GM23338 (cell line): ENCODE measurements around the gene LMAN2L. TPM values are rescaled to one million over a fixed set of nuclear protein-coding genes. Genes with fewer than 3 reads are reported as not detected.

ENCODE experiments used
- ATAC-seq: fragments of 200-7000 bp; cut with Tn5 transposase; 3 replicates; pipeline ENCODE4 v1.9.1; 2020
- DNase-seq: peaks from one replicate; pipeline ENCODE4 v3.0.0-alpha.2; 2015; ENCODE audit warnings: low spot score
- H2AFZ ChIP-seq: fragments of 200-600 bp; sonication (generic); 2 replicates; pipeline ENCODE4 v1.8.0; 2016; ENCODE audit warnings: antibody characterized with exemption, mild to moderate bottlenecking, moderate library complexity
- H3F3A ChIP-seq: fragments of 200-600 bp; sonication (generic); replicated peaks from 2 replicates; pipeline ENCODE4 v1.8.0; 2017; ENCODE audit warnings: antibody characterized with exemption, mixed run types, low read depth
- H3K27ac ChIP-seq: fragments of 200-600 bp; sonication (generic); 2 replicates; pipeline ENCODE4 v1.6.1; 2016; ENCODE audit warnings: low read depth
- H3K27me3 ChIP-seq: fragments of 200-600 bp; sonication (generic); 2 replicates; pipeline ENCODE4 v1.8.0; 2016; ENCODE audit warnings: mild to moderate bottlenecking, mixed run types, moderate library complexity; ENCODE audit not compliant: insufficient read depth
- H3K36me3 ChIP-seq: fragments of 200-600 bp; sonication (generic); 2 replicates; pipeline ENCODE4 v1.8.0; 2016; ENCODE audit warnings: mild to moderate bottlenecking; ENCODE audit not compliant: insufficient read depth
- H3K4me1 ChIP-seq: fragments of 200-600 bp; sonication (generic); 2 replicates; pipeline ENCODE4 v1.8.0; 2016; ENCODE audit warnings: mild to moderate bottlenecking, moderate library complexity; ENCODE audit not compliant: insufficient read depth
- H3K4me2 ChIP-seq: fragments of 200-600 bp; sonication (generic); 2 replicates; pipeline ENCODE4 v1.7.1; 2017; ENCODE audit warnings: mixed run types
- H3K4me3 ChIP-seq: fragments of 200-600 bp; sonication (generic); 2 replicates; pipeline ENCODE4 v1.6.1; 2016; ENCODE audit warnings: mixed run types
- H3K79me2 ChIP-seq: fragments of 200-600 bp; sonication (generic); replicated peaks from 2 replicates; pipeline ENCODE4 v1.8.0; 2017; ENCODE audit warnings: mild to moderate bottlenecking; ENCODE audit not compliant: insufficient read depth
- H3K9me2 ChIP-seq: fragments of 200-600 bp; sonication (generic); 2 replicates; pipeline ENCODE4 v1.8.0; 2017; ENCODE audit not compliant: insufficient read depth
- H4K20me1 ChIP-seq: fragments of 200-600 bp; sonication (generic); replicated peaks from 2 replicates; pipeline ENCODE4 v1.8.0; 2017; ENCODE audit warnings: mild to moderate bottlenecking; ENCODE audit not compliant: insufficient read depth
- H3K27ac Mint-ChIP-seq: 2 replicates; pipeline ENCODE4 v1.8.0; 2020; ENCODE audit warnings: inconsistent platforms, mild to moderate bottlenecking, moderate library complexity, mixed read lengths
- H3K27me3 Mint-ChIP-seq: 3 replicates; pipeline ENCODE4 v1.8.0; 2022; ENCODE audit warnings: low read depth, mild to moderate bottlenecking, moderate library complexity, mixed read lengths, inconsistent platforms; ENCODE audit not compliant: insufficient read depth, poor library complexity
- H3K36me3 Mint-ChIP-seq: 3 replicates; pipeline ENCODE4 v1.8.0; 2021; ENCODE audit warnings: low read depth, mild to moderate bottlenecking, inconsistent platforms, moderate library complexity, mixed read lengths
- H3K4me1 Mint-ChIP-seq: 3 replicates; pipeline ENCODE4 v1.8.0; 2020; ENCODE audit warnings: mild to moderate bottlenecking, inconsistent platforms, mixed read lengths
- H3K4me3 Mint-ChIP-seq: 3 replicates; pipeline ENCODE4 v1.8.0; 2021; ENCODE audit warnings: moderate library complexity, mild to moderate bottlenecking, inconsistent platforms, mixed read lengths
- H3K9me3 Mint-ChIP-seq: 3 replicates; pipeline ENCODE4 v1.8.0; 2020; ENCODE audit warnings: moderate library complexity, mild to moderate bottlenecking, inconsistent platforms, mixed read lengths
- CREB1 ChIP-seq: fragments of 250-450 bp; sonication (Bioruptor Pico); IDR thresholded peaks from 2 replicates; pipeline ENCODE4 v1.5.0; 2020; ENCODE audit warnings: low read depth, mild to moderate bottlenecking, moderate library complexity
- EZH2 ChIP-seq: fragments of 200-600 bp; sonication (generic); IDR thresholded peaks from one replicate; pipeline ENCODE4 v1.8.0; 2017; ENCODE audit warnings: antibody characterized with exemption, mild to moderate bottlenecking, low read depth; ENCODE audit not compliant: unreplicated experiment
- JUNB ChIP-seq: IDR thresholded peaks from one replicate; pipeline ENCODE4 v1.6.1; 2016; ENCODE audit warnings: antibody characterized with exemption; ENCODE audit not compliant: unreplicated experiment
- NANOG ChIP-seq: IDR thresholded peaks from 2 replicates; pipeline ENCODE4 v1.6.1; 2016; ENCODE audit warnings: antibody characterized with exemption, borderline replicate concordance
- STAT1 ChIP-seq: IDR thresholded peaks from one replicate; pipeline ENCODE4 v1.6.1; 2016; ENCODE audit warnings: antibody characterized with exemption; ENCODE audit not compliant: unreplicated experiment
- ZNF331 ChIP-seq: fragments of 250-450 bp; sonication (Bioruptor Pico); IDR thresholded peaks from 2 replicates; pipeline ENCODE4 v1.5.0; 2020; ENCODE audit warnings: low read depth, mild to moderate bottlenecking, moderate library complexity
- polyA plus RNA-seq: library from polyadenylated mRNA; unstranded; fragments of >200 nt; fragmentation: Nextera tagmentation; extraction: Ambion mirVana; gene quantifications from 2 replicates; pipeline ENCODE4 v1.2.1, GENCODE V29; 2016
- total RNA-seq: library from RNA; depleted of rRNA; stranded (reverse); fragments of >200 nt; shearing (Covaris generic); gene quantifications from 2 replicates; pipeline ENCODE4 v1.2.3, GENCODE V29; 2014
- TF ChIP-seq, protein P1 (sequence below): fragments of 250-450 bp; sonication (Bioruptor Pico); IDR thresholded peaks from 2 replicates; pipeline ENCODE4 v1.5.0; 2020; ENCODE audit warnings: mild to moderate bottlenecking, moderate library complexity
- TF ChIP-seq, protein P2 (sequence below): IDR thresholded peaks from 2 replicates; pipeline ENCODE4 v1.6.1; 2016; ENCODE audit warnings: antibody characterized with exemption

The LMAN2L gene
- total and polyA plus RNA-seq, 2 experiments from 2014 or later: 11.8 to 15.8 TPM

- no peak for DNase-seq
Measured at GRCh38 chr2:96694816-96695455, 44.9 kb downstream of the LMAN2L start.

DNA sequence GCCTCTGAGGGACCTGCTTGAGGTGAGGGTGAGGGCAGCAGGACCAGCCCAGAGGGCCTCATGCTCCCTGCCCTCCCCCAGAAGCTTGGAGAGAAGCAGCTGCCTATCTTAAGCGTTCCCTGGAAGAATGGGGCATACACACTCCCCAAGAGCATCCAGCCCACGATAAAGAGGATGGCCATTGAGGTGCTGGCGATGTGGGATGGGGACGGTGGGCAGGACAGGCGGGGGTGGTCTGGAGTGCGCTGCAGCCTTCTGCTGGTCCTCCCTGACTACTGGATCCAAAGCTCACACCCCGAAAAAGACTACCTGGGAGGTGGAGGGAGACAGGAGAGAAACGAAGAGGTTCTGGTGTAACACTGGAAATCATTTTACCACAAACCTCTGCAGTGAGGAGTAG is 45.6 kb downstream of the LMAN2L start:
- ATAC-seq (no peak), DNase-seq (no peak)
- Mint-ChIP-seq H3K27me3 (peaks cover 12% of the 10 kb centered on the region), H3K36me3 (peaks cover 4% of the 10 kb centered on the region; the same call in 1 of the 3 replicates), H3K4me3 (no peak overlapping the region), H3K27ac (no peak overlapping the region), H3K9me3 (no peaks in the 10 kb centered on the region), H3K4me1 (no peaks in the 10 kb centered on the region)
- no peaks in the 10 kb centered on the region for H4K20me1 ChIP-seq
- no peak overlapping the region for H2AFZ ChIP-seq
- H3K4me1 ChIP-seq: no peaks in the 10 kb centered on the region
- H3K79me2 ChIP-seq: no peaks in the 10 kb centered on the region
- no peak overlapping the region for H3K27ac ChIP-seq
- no peaks in the 10 kb centered on the region for H3K27me3 ChIP-seq
- no peak overlapping the region for H3K4me3 ChIP-seq
- H3F3A ChIP-seq: no peaks in the 10 kb centered on the region
- H3K4me2 ChIP-seq: no peak overlapping the region
- no peaks in the 10 kb centered on the region for H3K9me2 ChIP-seq
- no peaks in the 10 kb centered on the region for H3K36me3 ChIP-seq
- TF ChIP-seq CREB1 (CRISPR knock-in tag) (no peak), ZNF331 (CRISPR knock-in tag) (no peak), STAT1 (no peak), JUNB (no peak), NANOG (no peak), EZH2 (no peak)
- TF ChIP-seq, protein P1, sequence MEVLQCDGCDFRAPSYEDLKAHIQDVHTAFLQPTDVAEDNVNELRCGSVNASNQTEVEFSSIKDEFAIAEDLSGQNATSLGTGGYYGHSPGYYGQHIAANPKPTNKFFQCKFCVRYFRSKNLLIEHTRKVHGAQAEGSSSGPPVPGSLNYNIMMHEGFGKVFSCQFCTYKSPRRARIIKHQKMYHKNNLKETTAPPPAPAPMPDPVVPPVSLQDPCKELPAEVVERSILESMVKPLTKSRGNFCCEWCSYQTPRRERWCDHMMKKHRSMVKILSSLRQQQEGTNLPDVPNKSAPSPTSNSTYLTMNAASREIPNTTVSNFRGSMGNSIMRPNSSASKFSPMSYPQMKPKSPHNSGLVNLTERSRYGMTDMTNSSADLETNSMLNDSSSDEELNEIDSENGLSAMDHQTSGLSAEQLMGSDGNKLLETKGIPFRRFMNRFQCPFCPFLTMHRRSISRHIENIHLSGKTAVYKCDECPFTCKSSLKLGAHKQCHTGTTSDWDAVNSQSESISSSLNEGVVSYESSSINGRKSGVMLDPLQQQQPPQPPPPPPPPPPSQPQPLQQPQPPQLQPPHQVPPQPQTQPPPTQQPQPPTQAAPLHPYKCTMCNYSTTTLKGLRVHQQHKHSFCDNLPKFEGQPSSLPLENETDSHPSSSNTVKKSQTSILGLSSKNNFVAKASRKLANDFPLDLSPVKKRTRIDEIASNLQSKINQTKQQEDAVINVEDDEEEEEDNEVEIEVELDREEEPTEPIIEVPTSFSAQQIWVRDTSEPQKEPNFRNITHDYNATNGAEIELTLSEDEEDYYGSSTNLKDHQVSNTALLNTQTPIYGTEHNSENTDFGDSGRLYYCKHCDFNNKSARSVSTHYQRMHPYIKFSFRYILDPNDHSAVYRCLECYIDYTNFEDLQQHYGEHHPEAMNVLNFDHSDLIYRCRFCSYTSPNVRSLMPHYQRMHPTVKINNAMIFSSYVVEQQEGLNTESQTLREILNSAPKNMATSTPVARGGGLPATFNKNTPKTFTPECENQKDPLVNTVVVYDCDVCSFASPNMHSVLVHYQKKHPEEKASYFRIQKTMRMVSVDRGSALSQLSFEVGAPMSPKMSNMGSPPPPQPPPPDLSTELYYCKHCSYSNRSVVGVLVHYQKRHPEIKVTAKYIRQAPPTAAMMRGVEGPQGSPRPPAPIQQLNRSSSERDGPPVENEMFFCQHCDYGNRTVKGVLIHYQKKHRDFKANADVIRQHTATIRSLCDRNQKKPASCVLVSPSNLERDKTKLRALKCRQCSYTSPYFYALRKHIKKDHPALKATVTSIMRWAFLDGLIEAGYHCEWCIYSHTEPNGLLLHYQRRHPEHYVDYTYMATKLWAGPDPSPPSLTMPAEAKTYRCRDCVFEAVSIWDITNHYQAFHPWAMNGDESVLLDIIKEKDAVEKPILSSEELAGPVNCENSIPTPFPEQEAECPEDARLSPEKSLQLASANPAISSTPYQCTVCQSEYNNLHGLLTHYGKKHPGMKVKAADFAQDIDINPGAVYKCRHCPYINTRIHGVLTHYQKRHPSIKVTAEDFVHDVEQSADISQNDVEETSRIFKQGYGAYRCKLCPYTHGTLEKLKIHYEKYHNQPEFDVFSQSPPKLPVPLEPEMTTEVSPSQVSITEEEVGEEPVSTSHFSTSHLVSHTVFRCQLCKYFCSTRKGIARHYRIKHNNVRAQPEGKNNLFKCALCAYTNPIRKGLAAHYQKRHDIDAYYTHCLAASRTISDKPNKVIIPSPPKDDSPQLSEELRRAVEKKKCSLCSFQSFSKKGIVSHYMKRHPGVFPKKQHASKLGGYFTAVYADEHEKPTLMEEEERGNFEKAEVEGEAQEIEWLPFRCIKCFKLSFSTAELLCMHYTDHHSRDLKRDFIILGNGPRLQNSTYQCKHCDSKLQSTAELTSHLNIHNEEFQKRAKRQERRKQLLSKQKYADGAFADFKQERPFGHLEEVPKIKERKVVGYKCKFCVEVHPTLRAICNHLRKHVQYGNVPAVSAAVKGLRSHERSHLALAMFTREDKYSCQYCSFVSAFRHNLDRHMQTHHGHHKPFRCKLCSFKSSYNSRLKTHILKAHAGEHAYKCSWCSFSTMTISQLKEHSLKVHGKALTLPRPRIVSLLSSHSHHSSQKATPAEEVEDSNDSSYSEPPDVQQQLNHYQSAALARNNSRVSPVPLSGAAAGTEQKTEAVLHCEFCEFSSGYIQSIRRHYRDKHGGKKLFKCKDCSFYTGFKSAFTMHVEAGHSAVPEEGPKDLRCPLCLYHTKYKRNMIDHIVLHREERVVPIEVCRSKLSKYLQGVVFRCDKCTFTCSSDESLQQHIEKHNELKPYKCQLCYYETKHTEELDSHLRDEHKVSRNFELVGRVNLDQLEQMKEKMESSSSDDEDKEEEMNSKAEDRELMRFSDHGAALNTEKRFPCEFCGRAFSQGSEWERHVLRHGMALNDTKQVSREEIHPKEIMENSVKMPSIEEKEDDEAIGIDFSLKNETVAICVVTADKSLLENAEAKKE (CRISPR knock-in tag): no peak
- TF ChIP-seq, protein P2, sequence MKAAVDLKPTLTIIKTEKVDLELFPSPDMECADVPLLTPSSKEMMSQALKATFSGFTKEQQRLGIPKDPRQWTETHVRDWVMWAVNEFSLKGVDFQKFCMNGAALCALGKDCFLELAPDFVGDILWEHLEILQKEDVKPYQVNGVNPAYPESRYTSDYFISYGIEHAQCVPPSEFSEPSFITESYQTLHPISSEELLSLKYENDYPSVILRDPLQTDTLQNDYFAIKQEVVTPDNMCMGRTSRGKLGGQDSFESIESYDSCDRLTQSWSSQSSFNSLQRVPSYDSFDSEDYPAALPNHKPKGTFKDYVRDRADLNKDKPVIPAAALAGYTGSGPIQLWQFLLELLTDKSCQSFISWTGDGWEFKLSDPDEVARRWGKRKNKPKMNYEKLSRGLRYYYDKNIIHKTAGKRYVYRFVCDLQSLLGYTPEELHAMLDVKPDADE: no peak

More at GRCh38 chr2:96694816-96695455, 44.9 kb downstream of the LMAN2L start:
- Histone ChIP-seq H3K27me3 (no peaks in the 10 kb centered on the region), H2AFZ (no peak overlapping the region), H3F3A (no peaks in the 10 kb centered on the region), H3K79me2 (no peaks in the 10 kb centered on the region), H4K20me1 (no peaks in the 10 kb centered on the region), H3K27ac (no peak overlapping the region), H3K36me3 (no peaks in the 10 kb centered on the region), H3K4me2 (no peak overlapping the region), H3K9me2 (no peaks in the 10 kb centered on the region), H3K4me1 (no peaks in the 10 kb centered on the region), H3K4me3 (no peak overlapping the region)
- Mint-ChIP-seq H3K36me3 (peaks cover 4% of the 10 kb centered on the region; the same call in 1 of the 3 replicates), H3K9me3 (no peaks in the 10 kb centered on the region), H3K27ac (no peak overlapping the region), H3K4me3 (no peak overlapping the region), H3K4me1 (no peaks in the 10 kb centered on the region), H3K27me3 (peaks cover 12% of the 10 kb centered on the region)
- no peak for ATAC-seq
- TF ChIP-seq ZNF331 (CRISPR knock-in tag): no peak
- no peak for TF ChIP-seq EZH2
- TF ChIP-seq, protein P2: no peak
